Vagina (tissue), 2 donors: ENCODE measurements around the gene ANO10. TPM values are rescaled to one million over a fixed set of nuclear protein-coding genes. Genes with fewer than 3 reads are reported as not detected.

ENCODE experiments used
- DNase-seq, 2 donors: peaks; one replicate each; pipeline ENCODE4 v3.0.0-alpha.2; 2017; ENCODE audit errors: extremely low spot score in 2 of 2
- H3K27ac ChIP-seq: fragments of 200-600 bp; sonication (generic); one replicate; pipeline ENCODE4 v1.5.1; 2019
- H3K27me3 ChIP-seq: fragments of 200-600 bp; sonication (generic); one replicate; pipeline ENCODE4 v1.5.1; 2019
- H3K36me3 ChIP-seq, 2 donors: fragments of 200-600 bp; sonication (generic); one replicate each; pipeline ENCODE4 v1.5.1; 2017 to 2019
- H3K4me1 ChIP-seq: fragments of 200-600 bp; sonication (generic); one replicate; pipeline ENCODE4 v1.5.1; 2019
- H3K4me3 ChIP-seq, 2 donors: fragments of 200-600 bp; sonication (generic); 1 replicate in 1 of 2; 2 replicates in 1 of 2; pipeline ENCODE4 v1.5.1; 2016 to 2019
- H3K9me3 ChIP-seq: fragments of 200-600 bp; sonication (generic); one replicate; pipeline ENCODE4 v1.5.1; 2019
- POLR2A ChIP-seq, 2 donors: fragments of 450-650 bp; IDR thresholded peaks; one replicate each; pipeline ENCODE4 v1.6.1; 2017; ENCODE audit warnings: antibody characterized with exemption in 2 of 2, mild to moderate bottlenecking in 2 of 2, moderate library complexity in 2 of 2
- POLR2AphosphoS5 ChIP-seq, 2 donors: sonication (generic); formaldehyde crosslinking; IDR thresholded peaks; one replicate each; pipeline ENCODE4 v1.9.0; 2017; ENCODE audit warnings: antibody characterized with exemption in 2 of 2, mild to moderate bottlenecking in 2 of 2, low read depth in 1 of 2; ENCODE audit not compliant: insufficient read depth in 1 of 2
- intact Hi-C: fragments of 100-400 bp; cut with DNase I; formaldehyde crosslinking; loops from one replicate; pipeline ENCODE4 v1.15.1; 2023
- total RNA-seq: library from RNA; depleted of rRNA; stranded (reverse); fragments of >200 nt; gene quantifications from one replicate; pipeline ENCODE4 v1.2.3, GENCODE V29; 2016
- TF ChIP-seq, protein P1 (sequence below), 3 experiments: fragments of 450-650 bp in 2 of 3; fragments of 200-600 bp in 1 of 3; sonication (generic) in 1 of 3; IDR thresholded peaks; one replicate each; pipeline ENCODE4 v1.5.1; 2017 to 2019; ENCODE audit warnings: antibody characterized with exemption in 3 of 3, mild to moderate bottlenecking in 2 of 3, moderate library complexity in 2 of 3

Gene ANO10
- total RNA-seq, 1 donor from 2014 or later = 29.0 TPM

DNA sequence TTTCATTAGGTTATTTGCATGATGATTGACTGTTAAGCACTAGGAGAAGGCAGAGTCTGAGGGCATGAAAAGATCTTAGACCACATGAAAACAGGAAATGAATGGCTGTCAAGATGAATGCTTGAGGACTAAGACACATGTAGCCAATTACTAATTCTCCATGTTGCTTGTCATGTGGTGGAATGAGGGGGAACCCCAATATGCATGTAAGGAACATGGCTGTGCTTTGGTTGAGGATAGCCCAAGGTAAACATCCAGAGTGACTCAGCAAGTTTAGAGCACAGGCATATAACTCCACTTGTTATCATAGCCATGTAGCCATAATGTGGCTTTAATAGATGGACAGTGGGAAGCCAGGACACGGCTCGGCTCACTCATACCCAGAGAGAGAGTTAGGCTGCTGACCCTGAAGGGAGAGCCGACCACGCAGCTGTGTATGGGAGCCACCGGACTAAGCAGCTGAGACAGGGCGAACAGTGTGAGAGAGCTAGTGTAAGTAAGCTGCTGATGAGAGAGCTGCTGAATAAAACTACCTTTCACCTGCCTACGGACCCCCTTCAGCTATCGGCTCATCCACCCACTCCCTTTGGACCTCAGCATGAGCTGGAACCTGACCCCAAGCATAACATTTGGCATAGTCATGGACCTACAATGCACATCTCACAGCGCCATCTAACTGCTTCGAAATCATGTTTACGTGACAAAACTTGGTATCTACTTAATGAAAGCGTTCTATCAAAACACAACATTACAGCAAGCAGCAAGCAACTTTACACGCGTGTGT is 37.6 kb downstream of the ANO10 start:
- intact Hi-C loops = no loop called here
- Histone ChIP-seq H3K4me3 (no peak overlapping the region), H3K27me3 (no peaks in the 10 kb centered on the region), H3K4me1 (no peaks in the 10 kb centered on the region), H3K9me3 (no peaks in the 10 kb centered on the region), H3K36me3 (no peaks in the 10 kb centered on the region), H3K27ac (no peak overlapping the region)
- DNase-seq = no peak
- TF ChIP-seq, protein P1, sequence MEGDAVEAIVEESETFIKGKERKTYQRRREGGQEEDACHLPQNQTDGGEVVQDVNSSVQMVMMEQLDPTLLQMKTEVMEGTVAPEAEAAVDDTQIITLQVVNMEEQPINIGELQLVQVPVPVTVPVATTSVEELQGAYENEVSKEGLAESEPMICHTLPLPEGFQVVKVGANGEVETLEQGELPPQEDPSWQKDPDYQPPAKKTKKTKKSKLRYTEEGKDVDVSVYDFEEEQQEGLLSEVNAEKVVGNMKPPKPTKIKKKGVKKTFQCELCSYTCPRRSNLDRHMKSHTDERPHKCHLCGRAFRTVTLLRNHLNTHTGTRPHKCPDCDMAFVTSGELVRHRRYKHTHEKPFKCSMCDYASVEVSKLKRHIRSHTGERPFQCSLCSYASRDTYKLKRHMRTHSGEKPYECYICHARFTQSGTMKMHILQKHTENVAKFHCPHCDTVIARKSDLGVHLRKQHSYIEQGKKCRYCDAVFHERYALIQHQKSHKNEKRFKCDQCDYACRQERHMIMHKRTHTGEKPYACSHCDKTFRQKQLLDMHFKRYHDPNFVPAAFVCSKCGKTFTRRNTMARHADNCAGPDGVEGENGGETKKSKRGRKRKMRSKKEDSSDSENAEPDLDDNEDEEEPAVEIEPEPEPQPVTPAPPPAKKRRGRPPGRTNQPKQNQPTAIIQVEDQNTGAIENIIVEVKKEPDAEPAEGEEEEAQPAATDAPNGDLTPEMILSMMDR (IDR thresholded peaks at IDR 0.05) = no peak
- TF ChIP-seq POLR2AphosphoS5 (IDR thresholded peaks at IDR 0.05; ENCODE audit: insufficient read depth in 1 of 2, low read depth in 1 of 2) (no peak), POLR2A (IDR thresholded peaks at IDR 0.05) (no peak)

DNA sequence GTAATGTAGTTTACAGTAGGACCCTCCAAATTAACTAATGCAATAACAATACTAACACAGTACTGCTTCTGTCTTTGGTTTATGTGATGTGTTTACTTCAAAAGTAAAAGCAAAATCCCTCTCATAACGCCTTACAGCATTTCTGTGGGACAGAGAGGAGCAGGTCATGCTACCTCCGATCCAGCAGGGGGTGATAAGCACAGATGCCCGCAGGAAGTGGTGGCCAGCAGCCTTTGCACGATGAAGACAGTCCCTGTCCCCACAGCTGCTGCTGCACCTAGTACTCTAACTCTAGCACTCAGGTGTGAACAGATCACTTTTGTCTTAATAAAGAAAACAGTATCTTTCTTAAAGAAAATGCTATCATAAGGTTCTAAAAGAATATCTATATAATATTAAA is 38.3 kb downstream of the ANO10 start:
- Histone ChIP-seq H3K4me1 (no peaks in the 10 kb centered on the region), H3K27me3 (no peaks in the 10 kb centered on the region), H3K36me3 (no peaks in the 10 kb centered on the region), H3K9me3 (no peaks in the 10 kb centered on the region), H3K27ac (no peak overlapping the region), H3K4me3 (no peak overlapping the region)
- TF ChIP-seq, protein P1 (IDR thresholded peaks at IDR 0.05) = no peak
- TF ChIP-seq POLR2A (IDR thresholded peaks at IDR 0.05) (no peak), POLR2AphosphoS5 (IDR thresholded peaks at IDR 0.05; ENCODE audit: insufficient read depth in 1 of 2, low read depth in 1 of 2) (no peak)
- DNase-seq = no peak
- intact Hi-C loops = no loop called here

DNA sequence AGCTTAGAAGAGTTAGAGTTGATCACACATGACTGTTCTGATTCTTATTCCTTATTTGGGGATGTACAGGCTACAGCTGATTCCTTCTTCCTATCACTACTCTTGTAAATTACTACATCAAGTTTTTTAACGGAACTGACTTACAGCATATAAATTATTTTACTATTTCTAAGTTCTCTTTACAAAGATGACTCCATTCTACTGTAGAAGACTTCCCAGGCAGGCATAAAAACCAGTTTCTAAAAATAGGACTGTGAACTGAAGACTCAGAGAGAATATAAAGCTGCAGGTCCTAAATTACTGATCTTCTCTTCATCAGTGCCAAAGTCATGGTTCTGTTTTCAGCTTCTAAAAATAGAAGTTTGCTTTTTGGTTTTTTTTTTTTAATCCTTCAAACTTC is 38.9 kb downstream of the ANO10 start:
- DNase-seq = no peak
- TF ChIP-seq, protein P1 (IDR thresholded peaks at IDR 0.05) = no peak
- TF ChIP-seq POLR2AphosphoS5 (IDR thresholded peaks at IDR 0.05; ENCODE audit: insufficient read depth in 1 of 2, low read depth in 1 of 2) (no peak), POLR2A (IDR thresholded peaks at IDR 0.05) (no peak)
- Histone ChIP-seq H3K4me1 (no peaks in the 10 kb centered on the region), H3K27ac (no peak overlapping the region), H3K36me3 (no peaks in the 10 kb centered on the region), H3K9me3 (no peaks in the 10 kb centered on the region), H3K4me3 (no peak overlapping the region), H3K27me3 (no peaks in the 10 kb centered on the region)
- intact Hi-C loops = no loop called here

DNA sequence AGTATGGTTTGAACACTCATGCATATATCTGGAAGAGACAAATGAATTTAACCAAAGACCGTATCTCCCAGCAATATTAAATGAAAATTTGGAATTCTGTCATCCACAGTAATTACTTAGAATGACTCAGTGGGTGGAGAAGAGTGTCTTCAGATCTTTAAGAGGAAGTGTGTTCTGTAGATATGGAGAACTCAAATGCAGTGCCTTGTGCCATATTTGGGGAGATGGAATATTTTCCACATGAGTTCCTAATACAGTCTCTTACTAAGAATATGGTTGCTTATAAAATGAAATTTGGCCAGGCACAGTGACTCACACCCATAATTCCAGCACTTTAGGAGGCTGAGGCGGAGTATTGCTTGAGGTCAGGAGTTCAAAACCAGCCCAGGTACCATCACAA is 40.5 kb downstream of the ANO10 start:
- H3K36me3 ChIP-seq = no peaks in the 10 kb centered on the region
- intact Hi-C loops = no loop called here
- no peak overlapping the region for H3K27ac ChIP-seq
- H3K9me3 ChIP-seq = no peaks in the 10 kb centered on the region
- no peaks in the 10 kb centered on the region for H3K27me3 ChIP-seq
- DNase-seq = no peak
- H3K4me3 ChIP-seq = no peak overlapping the region
- no peaks in the 10 kb centered on the region for H3K4me1 ChIP-seq
- TF ChIP-seq, protein P1 (IDR thresholded peaks at IDR 0.05) = no peak
- TF ChIP-seq POLR2AphosphoS5 (IDR thresholded peaks at IDR 0.05; ENCODE audit: insufficient read depth in 1 of 2, low read depth in 1 of 2) (no peak), POLR2A (IDR thresholded peaks at IDR 0.05) (no peak)

DNA sequence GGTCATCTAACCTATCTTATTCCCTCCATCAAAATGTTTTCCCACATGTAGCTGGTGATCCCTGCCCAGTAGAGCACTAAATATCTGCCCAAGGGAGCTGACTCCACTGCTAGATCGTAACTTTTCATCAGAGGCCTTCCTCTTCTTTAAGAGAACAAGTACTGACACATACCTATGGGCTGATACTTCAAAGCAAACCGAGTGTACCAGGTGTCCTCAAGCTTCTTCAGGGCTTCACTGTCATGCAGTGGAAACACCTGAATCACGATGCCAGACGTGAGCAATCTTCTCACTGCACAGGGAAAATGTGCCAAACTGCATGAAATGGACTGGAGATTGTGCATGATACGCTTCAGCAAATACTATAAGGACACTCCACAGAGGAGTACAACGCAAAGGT is 41.6 kb downstream of the ANO10 start:
- no peak for TF ChIP-seq POLR2A (IDR thresholded peaks at IDR 0.05)
- TF ChIP-seq, protein P1 (IDR thresholded peaks at IDR 0.05) = no peak
- no peak for TF ChIP-seq POLR2AphosphoS5 (IDR thresholded peaks at IDR 0.05; ENCODE audit: insufficient read depth in 1 of 2, low read depth in 1 of 2)
- no peaks in the 10 kb centered on the region for H3K4me1 ChIP-seq
- no peaks in the 10 kb centered on the region for H3K27me3 ChIP-seq
- H3K27ac ChIP-seq = no peak overlapping the region
- no peaks in the 10 kb centered on the region for H3K9me3 ChIP-seq
- DNase-seq = no peak
- H3K4me3 ChIP-seq = no peak overlapping the region
- no peaks in the 10 kb centered on the region for H3K36me3 ChIP-seq
- intact Hi-C loops = no loop called here
